NCI-H1694 (cell line): ENCODE measurements around the gene GNL2.
"Not testable (repeated sequence)": the region's sequence is repeated elsewhere in the genome, so short reads cannot be mapped to it uniquely, and the experiment has no call there.

Source experiments
- DNase-seq: peaks from one replicate; lab custom pipeline; 2025; lab: John Stamatoyannopoulos, UW

GNL2 gene

GRCh38 chr1:37606481-37607263, 10.9 kb upstream of the GNL2 start:
- no peak for DNase-seq

DNA sequence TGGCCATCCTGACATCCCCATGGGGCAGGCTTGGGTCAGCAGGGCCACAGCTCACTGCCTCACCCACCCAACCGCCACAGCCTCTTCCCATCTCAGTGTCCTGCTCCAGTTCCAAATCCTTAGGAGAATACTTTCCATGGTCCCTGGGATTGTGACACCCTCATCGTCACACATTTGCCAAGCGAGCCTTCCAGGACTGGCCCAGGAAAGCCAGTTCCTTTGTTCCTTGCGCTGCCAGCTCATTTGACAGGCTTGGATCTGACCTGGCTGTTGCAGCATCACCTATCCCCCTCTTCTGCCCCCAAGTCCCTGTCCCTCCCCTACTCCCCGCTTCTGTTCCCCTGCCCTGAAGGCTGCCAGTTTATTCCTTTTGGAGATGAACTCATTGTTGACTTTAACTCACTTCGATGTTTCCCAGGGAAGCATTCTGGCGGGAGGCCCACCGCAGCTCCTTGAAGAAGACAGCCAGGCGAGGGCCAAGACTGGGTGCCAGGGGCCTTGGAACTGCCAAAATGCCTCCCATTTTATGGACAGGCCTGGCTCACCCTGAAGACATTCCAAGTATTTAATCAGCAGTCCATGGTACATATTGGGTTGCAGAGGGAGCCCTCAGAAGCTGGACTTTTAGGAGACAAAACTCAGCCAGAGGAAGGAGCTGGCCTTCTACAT, 10.2 kb upstream of the GNL2 start:
- no peak for DNase-seq

GRCh38 chr1:37605061-37605650, 9.4 kb upstream of the GNL2 start:
- no peak for DNase-seq

DNA sequence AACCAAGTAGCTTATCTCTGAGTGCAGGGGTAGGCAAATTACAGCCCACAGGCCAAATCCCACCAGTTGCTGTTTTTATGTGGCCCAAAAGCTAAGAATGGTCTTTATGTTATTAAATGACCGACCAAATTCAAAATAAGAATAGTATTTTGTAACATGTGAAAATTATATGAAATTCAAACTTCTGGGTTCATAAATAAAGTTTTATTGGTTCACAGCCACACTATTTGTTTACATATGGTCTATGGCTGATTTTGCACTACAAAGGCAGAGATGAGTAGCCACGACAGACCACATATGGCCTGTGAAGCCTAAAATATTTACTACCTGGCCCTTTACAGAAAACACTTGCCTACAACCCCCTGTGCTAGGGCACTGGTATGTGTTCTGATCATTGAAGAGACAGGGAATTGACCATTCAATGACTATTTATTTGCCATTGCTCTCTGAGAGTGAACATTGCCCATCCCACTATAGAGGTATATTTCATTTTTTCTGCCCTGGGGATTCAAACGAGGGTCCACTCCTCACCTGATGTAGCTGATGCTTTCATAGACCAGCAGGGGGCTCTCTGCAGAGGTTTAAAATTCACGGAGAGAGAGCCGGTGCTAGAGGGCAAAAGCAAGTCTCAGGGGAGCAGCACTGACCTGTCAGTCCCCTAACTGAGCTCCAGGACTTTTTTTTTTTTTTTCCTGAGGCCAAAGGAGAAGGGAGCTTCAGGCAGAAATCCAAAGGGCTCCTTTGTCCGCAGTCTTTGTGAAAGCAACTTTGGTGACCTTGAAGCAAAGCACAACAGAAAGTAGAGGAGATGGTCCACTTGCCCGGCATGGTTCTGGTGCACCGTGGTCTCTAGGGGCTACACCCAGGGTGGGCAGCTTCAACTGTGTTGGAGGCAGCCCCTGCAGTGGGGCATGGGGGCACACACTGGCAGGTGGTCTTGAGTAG, 7.3 kb upstream of the GNL2 start:
- peak; percentile 7 for DNase-seq

GRCh38 chr1:37601441-37601840, 5.7 kb upstream of the GNL2 start:
- DNase-seq = no peak

DNA sequence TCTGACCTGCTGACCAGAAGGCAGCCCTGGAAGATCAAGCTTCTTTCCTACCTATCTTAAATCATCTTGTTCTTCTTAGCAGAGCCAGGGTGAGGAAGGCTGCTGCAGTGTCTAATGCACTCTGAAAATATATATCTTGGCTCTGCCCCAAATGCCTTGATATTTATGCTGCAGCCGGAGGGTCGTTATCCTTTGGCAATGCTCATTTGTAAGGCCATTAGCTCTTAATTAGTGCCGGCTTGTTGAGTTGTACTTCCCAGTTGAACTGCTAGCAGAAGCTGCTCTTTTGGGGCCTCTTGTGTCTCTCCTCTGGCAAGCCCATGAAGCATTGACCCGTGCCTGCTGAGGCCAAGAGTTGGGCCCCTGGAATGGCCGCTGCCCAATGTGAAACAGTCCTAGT, 4.2 kb upstream of the GNL2 start:
- DNase-seq = no peak

DNA sequence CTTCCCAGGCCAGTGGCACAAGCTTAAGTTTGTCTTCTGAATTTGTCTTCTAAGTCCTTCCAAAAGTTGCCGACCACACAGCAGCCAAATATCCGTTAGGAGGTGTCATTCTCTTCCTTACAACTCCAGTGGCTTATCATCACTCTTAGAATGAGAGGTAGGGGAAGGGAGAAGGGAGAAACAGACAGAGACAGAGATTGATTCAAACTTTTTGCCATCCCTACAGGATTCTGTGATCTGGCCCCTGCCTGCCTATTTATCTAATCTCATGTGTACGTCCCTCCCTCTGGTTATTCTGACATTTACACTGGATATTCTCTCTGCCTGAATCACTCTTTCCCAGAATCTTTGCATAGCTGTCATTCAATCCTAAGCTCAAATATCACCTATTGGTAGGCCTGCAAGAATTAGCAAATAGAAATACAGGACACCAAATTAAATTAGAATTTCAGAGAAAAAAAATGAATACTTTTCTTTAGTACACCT, 488 bp upstream of the GNL2 start:
- DNase-seq = no peak

GRCh38 chr1:37593726-37594125, 2.0 kb downstream of the GNL2 start:
- DNase-seq = no peak

- DNase-seq = no peak
Observed at GRCh38 chr1:37588939-37589338, 6.8 kb downstream of the GNL2 start.

DNA sequence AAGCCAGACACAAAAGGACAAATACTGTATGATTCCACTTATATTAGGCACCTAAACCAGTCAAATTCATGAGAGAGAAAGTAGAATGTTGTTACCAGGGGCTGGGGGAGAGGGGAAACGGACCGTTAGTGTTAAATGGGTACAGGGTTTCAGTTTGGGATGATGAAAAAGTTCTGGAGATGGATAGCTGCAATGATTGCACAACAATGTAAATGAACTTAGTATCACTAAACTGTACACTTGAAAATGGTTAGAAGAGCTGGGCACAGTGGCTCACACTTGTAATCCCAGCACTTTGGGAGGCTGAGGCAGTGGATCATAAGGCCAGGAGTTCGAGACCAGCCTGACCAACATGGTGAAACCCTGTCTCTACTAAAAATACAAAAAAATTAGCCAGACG, 11.2 kb downstream of the GNL2 start:
- DNase-seq = not testable (repeated sequence)

DNA sequence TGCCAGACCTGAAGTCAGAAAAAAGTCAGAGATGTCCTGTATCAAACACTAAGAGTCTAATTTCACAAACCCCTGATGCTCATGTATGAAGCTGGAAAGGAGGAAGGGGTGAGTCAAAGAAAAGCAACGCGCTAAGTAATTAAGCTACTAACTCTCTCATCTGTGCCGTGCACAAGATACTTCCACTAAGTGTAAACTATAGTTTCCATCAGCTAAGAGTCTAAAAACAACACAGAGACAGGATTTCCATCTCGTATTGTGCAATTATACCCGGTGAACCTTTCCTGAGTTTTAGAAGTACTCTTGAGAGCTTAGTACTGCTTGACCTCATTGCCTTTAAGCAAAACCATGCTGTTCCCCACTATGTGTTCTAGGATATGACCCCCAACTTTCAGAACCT, 20.0 kb downstream of the GNL2 start:
- no peak for DNase-seq

DNA sequence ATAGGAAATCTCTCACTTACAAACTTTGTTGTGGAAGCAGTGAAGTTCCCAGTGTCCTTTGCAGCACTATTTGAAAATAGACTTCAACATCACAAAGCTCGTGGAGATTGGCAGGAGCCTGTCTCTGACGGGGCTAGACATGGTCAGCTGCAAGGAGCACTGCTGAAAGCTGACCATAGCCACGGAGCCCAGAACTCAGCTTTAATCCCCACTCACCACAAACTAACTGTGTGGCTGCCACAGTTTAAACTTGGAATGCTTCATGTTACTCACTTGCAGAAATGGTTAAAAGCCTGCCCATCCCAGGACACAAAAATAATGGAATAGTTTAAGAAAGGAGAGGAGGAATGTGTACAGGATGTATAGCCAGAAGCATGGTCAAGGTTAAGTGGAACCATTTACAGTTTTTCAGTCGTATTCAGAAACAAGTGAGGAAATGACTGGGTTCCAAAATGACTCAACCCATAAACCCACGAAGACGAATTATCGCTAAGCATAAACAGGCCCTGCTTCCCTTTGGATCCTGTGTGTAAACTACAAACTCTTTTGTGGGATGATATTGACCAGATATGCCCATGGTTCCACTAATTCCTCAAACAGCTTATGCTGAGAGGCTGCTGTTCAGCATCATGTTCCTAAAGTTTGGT, 20.8 kb downstream of the GNL2 start:
- DNase-seq = no peak

GRCh38 chr1:37570528-37571334, 25.0 kb downstream of the GNL2 start:
- DNase-seq = no peak

GRCh38 chr1:37567023-37567422, 28.7 kb downstream of the GNL2 start:
- no peak for DNase-seq

GRCh38 chr1:37564892-37565291, 30.8 kb downstream of the GNL2 start:
- no peak for DNase-seq

- DNase-seq = no peak
Observed at GRCh38 chr1:37562984-37563383, 32.8 kb downstream of the GNL2 start.

DNA sequence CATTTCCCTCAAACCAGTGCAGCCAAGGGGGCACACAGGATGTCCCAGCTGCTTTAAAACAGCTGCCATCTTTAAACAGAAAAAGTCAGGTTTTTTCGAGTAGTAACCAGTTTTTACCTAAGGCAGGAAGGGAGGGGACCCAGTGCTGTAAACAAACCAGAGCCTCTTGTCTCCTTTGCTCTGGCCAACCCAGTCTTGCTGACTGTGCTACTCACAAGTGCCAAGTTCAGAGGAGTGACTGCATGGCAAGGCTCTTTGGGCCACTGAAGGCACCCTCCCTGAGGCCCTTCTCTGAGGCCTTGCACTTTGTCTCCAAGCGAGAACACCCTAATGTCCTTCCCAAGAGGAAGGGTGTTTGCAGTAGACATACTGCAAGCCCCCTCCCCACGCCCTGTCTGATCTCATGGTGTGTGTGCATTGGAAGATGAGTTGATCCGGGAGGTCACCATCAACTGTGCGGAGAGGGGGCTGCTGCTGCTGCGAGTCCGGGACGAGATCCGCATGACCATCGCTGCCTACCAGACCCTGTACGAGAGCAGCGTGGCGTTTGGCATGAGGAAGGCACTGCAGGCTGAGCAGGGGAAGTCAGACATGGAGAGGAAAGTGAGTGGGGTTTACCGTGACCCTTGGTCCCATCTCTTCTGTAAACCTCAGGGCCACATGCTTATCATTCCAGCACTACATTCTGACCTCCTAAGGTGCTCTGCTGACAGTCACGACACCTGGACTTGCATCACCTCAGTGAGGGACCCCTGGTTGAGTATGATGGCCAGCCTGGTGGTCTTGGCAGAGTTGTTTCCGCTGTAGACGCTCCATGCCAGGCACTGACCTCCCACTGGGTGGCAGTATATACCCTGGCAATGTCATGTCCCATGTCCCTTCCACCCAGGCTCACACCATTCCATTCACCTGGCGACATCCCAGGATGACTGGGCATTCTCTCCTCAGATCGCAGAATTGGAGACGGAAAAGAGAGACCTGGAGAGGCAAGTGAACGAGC, 34.3 kb downstream of the GNL2 start:
- DNase-seq = no peak

GRCh38 chr1:37560401-37561132, 35.2 kb downstream of the GNL2 start:
- DNase-seq = no peak

DNA sequence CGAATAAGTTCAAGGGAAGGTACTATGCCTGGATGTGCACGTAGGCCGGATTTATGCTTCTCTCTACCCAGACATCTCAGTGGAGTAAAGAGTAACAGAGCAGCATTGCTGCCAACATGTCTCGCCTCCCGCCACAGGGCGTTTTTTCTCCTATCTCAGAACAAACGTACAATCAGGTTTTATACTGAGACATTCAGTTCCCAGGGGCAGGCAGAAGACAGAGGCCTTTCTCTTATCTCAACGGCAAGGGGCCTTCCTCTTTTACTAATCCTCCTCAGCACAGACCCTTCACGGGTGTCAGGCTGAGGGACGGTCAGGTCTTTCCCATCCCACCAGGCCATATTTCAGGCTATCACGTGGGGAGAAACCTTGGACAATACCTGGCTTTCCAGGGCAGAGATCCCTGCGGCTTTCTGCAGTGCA, 35.8 kb downstream of the GNL2 start:
- DNase-seq = not testable (repeated sequence)
